Measurements from ENCODE around the gene PHYKPL.

Gene PHYKPL

GRCh38 chr5:178210686-178211085 is 21.9 kb downstream of the PHYKPL start:
- Histone ChIP-seq H3K4me3 (no peak overlapping the region), H3K27ac (no peak overlapping the region), H3K27me3 (no peaks in the 10 kb centered on the region), H3K4me1 (peaks cover 0 to 22% (median 15%) of the 10 kb centered on the region in 4 donors), H3K9me3 (no peaks in the 10 kb centered on the region), H3K36me3 (peaks cover 64 to 96% (median 94%) of the 10 kb centered on the region in 3 donors)
- DNase-seq, result no peak
- TF ChIP-seq CTCF (IDR thresholded peaks at IDR 0.05), result no peak
- intact Hi-C loops (cut with DNase I; ENCODE audit: low total_unique reads), result no loop called here

- Histone ChIP-seq H3K27ac (no peak overlapping the region), H3K4me1 (peaks cover 0 to 25% (median 17%) of the 10 kb centered on the region in 4 donors), H3K36me3 (peaks cover 59 to 90% (median 88%) of the 10 kb centered on the region in 3 donors), H3K9me3 (no peaks in the 10 kb centered on the region), H3K4me3 (no peak overlapping the region), H3K27me3 (no peaks in the 10 kb centered on the region)
- TF ChIP-seq CTCF (IDR thresholded peaks at IDR 0.05), result no peak
- no peak for DNase-seq
- intact Hi-C loops (cut with DNase I; ENCODE audit: low total_unique reads), result no loop called here
Observed at GRCh38 chr5:178210073-178210535, 22.5 kb downstream of the PHYKPL start.

GRCh38 chr5:178209334-178210072 is 23.1 kb downstream of the PHYKPL start:
- Histone ChIP-seq H3K27ac (no peak overlapping the region), H3K4me1 (peaks cover 0 to 22% (median 17%) of the 10 kb centered on the region in 4 donors), H3K36me3 (peaks cover 54 to 88% (median 82%) of the 10 kb centered on the region in 3 donors), H3K27me3 (no peaks in the 10 kb centered on the region), H3K4me3 (no peak overlapping the region), H3K9me3 (no peaks in the 10 kb centered on the region)
- TF ChIP-seq CTCF (IDR thresholded peaks at IDR 0.05), result no peak
- peak in 1 of 2 donors; percentile 16 for DNase-seq
- intact Hi-C loops (cut with DNase I; ENCODE audit: low total_unique reads), result no loop called here

- intact Hi-C loops (cut with DNase I; ENCODE audit: low total_unique reads), result no loop called here
- H3K27ac ChIP-seq, result no peak overlapping the region
- peaks cover 50 to 81% (median 74%) of the 10 kb centered on the region in 3 donors for H3K36me3 ChIP-seq
- TF ChIP-seq CTCF (IDR thresholded peaks at IDR 0.05), result no peak
- H3K4me3 ChIP-seq, result no peak overlapping the region
- no peaks in the 10 kb centered on the region for H3K9me3 ChIP-seq
- H3K27me3 ChIP-seq, result no peaks in the 10 kb centered on the region
- H3K4me1 ChIP-seq, result peaks cover 0 to 25% (median 18%) of the 10 kb centered on the region in 4 donors
- DNase-seq, result peak in 1 of 2 donors; percentile 16
Observed at GRCh38 chr5:178208540-178209227, 23.9 kb downstream of the PHYKPL start.

- intact Hi-C loops (cut with DNase I; ENCODE audit: low total_unique reads), result no loop called here
- H3K36me3 ChIP-seq, result peaks cover 50 to 73% (median 68%) of the 10 kb centered on the region in 3 donors
- H3K4me3 ChIP-seq, result no peak overlapping the region
- DNase-seq, result peak in 1 of 2 donors; percentile 2
- H3K27me3 ChIP-seq, result no peaks in the 10 kb centered on the region
- peaks cover 0 to 27% (median 18%) of the 10 kb centered on the region in 4 donors for H3K4me1 ChIP-seq
- H3K27ac ChIP-seq, result no peak overlapping the region
- H3K9me3 ChIP-seq, result no peaks in the 10 kb centered on the region
- TF ChIP-seq CTCF (IDR thresholded peaks at IDR 0.05), result no peak
Observed at GRCh38 chr5:178207917-178208280, 24.7 kb downstream of the PHYKPL start.

All from tibial artery (tissue), 4 donors.